ENCODE data around the gene CPEB1. TPM values are rescaled to one million over a fixed set of nuclear protein-coding genes. Genes with fewer than 3 reads are reported as not detected.

The CPEB1 gene
- total RNA-seq, 1 donor from 2014 or later, result 0.40 TPM

DNA sequence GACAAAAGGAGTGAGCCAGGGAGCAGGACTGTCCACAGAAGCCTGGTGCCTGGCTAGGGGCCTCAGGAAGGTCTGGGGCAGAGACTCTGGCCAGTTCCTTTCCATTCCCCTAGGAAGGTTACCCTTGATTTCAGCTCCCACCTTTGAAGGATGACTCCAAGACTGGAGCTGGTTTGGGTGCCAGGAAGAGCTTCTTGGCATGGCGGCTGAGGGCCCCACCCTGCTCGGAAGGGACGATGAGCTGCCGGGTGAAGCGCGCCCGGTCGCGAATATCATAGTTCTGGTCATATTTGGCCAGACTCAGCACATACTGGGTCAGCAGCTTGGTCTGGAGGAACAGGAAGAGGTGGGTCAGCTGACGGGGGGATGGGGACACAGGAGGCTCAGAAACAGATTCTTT lies 19.4 kb upstream of the CPEB1 start:
- no peak overlapping the region for H3K27ac Mint-ChIP-seq
- no peaks in the 10 kb centered on the region for H3K36me3 Mint-ChIP-seq
- H3K4me1 Mint-ChIP-seq, result no peaks in the 10 kb centered on the region
- TF ChIP-seq, protein P1, sequence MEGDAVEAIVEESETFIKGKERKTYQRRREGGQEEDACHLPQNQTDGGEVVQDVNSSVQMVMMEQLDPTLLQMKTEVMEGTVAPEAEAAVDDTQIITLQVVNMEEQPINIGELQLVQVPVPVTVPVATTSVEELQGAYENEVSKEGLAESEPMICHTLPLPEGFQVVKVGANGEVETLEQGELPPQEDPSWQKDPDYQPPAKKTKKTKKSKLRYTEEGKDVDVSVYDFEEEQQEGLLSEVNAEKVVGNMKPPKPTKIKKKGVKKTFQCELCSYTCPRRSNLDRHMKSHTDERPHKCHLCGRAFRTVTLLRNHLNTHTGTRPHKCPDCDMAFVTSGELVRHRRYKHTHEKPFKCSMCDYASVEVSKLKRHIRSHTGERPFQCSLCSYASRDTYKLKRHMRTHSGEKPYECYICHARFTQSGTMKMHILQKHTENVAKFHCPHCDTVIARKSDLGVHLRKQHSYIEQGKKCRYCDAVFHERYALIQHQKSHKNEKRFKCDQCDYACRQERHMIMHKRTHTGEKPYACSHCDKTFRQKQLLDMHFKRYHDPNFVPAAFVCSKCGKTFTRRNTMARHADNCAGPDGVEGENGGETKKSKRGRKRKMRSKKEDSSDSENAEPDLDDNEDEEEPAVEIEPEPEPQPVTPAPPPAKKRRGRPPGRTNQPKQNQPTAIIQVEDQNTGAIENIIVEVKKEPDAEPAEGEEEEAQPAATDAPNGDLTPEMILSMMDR (IDR thresholded peaks at IDR 0.05; ENCODE audit: unreplicated experiment), result no peak
- peaks cover 57% of the 10 kb centered on the region for H3K27me3 Mint-ChIP-seq (ENCODE audit: low read depth)
- no peak overlapping the region for H3K4me3 Mint-ChIP-seq
- no peak for DNase-seq (ENCODE audit: low spot score in 2 of 2, unreplicated experiment in 2 of 2)
- no peaks in the 10 kb centered on the region for H3K9me3 Mint-ChIP-seq

DNA sequence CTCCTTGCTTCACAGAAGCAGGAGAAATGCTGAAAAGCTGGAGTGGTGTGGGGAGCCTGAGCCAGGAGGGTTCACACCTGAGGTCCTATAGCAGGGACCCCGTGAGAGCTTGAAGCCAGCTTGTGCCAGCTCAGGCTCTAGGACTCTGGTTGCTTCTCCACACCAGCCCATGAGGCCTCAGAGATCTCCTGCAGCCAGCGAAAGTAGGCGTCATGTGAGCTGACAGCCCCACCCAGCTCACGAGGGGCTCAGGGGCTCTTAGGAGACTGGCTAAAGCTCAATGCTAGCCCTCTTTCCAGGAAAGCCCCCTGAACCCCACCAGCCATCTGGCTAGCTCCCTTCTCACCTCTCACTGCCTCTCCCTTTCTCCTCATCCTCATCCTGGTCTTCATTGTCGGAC lies 16.9 kb upstream of the CPEB1 start:
- Mint-ChIP-seq H3K36me3 (no peaks in the 10 kb centered on the region), H3K9me3 (no peaks in the 10 kb centered on the region), H3K27ac (no peak overlapping the region), H3K4me3 (no peak overlapping the region), H3K27me3 (ENCODE audit: low read depth) (peaks cover 67% of the 10 kb centered on the region), H3K4me1 (no peaks in the 10 kb centered on the region)
- TF ChIP-seq, protein P1 (IDR thresholded peaks at IDR 0.05; ENCODE audit: unreplicated experiment), result no peak
- DNase-seq (ENCODE audit: low spot score in 2 of 2, unreplicated experiment in 2 of 2), result no peak

DNA sequence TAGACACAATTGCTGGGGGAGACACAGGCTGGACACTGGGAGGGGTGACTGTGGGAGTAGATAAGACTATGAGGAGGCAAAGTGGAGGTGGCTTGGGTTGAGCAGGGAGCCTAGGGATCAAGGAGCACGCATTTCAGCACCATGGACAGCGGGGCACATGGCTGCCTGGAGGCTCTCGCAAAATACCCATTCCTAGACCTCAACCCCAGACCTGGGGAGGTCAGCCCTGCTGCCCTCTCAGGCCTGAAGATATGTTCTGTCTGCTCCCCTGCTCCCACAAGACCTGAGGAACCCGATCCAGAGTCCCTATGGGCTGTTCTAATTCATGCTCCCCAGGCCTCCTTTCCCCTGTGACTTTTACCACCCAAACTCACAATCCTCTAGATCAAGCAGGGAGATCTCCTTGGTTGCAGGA lies 16.0 kb upstream of the CPEB1 start:
- no peaks in the 10 kb centered on the region for H3K9me3 Mint-ChIP-seq
- no peaks in the 10 kb centered on the region for H3K4me1 Mint-ChIP-seq
- no peak overlapping the region for H3K27ac Mint-ChIP-seq
- DNase-seq (ENCODE audit: low spot score in 2 of 2, unreplicated experiment in 2 of 2), result peak; percentile 62 to 83
- TF ChIP-seq, protein P1 (IDR thresholded peaks at IDR 0.05; ENCODE audit: unreplicated experiment), result no peak
- H3K27me3 Mint-ChIP-seq (ENCODE audit: low read depth), result peaks cover 61% of the 10 kb centered on the region
- no peak overlapping the region for H3K4me3 Mint-ChIP-seq
- H3K36me3 Mint-ChIP-seq, result no peaks in the 10 kb centered on the region

DNA sequence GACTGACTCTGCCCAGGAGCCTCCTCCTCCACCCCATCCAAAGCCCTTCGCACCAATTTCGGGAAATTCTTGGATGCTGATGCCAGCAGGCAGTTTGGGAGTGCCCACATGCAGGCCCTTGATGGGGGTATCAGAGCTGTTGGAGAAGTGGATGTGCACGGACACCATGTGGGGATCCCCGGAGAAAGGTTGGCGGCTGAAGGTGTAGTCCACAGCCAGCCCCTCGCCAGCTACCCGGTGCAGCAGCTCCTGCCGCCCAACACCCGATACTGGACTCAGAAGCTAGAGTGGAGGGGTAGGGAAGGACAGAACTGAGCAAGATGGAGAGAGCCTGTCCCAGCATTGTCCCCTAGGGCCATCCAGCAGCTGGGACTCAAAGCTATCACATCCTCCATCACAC lies 15.5 kb upstream of the CPEB1 start:
- no peaks in the 10 kb centered on the region for H3K4me1 Mint-ChIP-seq

DNA sequence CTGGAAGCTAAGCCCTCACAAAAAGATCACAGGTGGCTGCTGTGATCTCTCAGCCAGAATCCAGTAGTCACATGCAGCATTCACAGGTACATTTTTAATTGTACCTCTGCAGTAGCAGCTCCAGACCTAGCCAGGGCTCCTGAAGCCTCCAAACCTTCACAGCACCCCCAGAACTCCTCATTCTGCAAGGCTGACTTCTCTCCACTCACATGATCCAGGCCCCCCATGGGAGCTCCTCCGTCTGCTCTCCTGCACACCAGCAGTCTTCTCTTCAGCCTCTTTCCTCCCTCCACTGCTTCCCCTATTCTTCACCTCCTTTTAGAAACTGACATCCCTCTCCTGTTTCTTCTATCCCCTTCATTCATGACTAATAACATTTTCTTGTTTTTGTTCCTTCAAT lies 13.2 kb upstream of the CPEB1 start:
- H3K27me3 Mint-ChIP-seq (ENCODE audit: low read depth), result peaks cover 60% of the 10 kb centered on the region
- TF ChIP-seq, protein P1 (IDR thresholded peaks at IDR 0.05; ENCODE audit: unreplicated experiment), result no peak
- no peak overlapping the region for H3K4me3 Mint-ChIP-seq
- H3K27ac Mint-ChIP-seq, result no peak overlapping the region
- H3K9me3 Mint-ChIP-seq, result no peaks in the 10 kb centered on the region
- DNase-seq (ENCODE audit: low spot score in 2 of 2, unreplicated experiment in 2 of 2), result no peak
- no peaks in the 10 kb centered on the region for H3K4me1 Mint-ChIP-seq
- no peaks in the 10 kb centered on the region for H3K36me3 Mint-ChIP-seq

More for the DNA sequence above, 15.5 kb upstream of the CPEB1 start:
- TF ChIP-seq, protein P1 (IDR thresholded peaks at IDR 0.05; ENCODE audit: unreplicated experiment), result no peak
- DNase-seq (ENCODE audit: low spot score in 2 of 2, unreplicated experiment in 2 of 2), result no peak
- no peak overlapping the region for H3K27ac Mint-ChIP-seq
- H3K4me3 Mint-ChIP-seq, result no peak overlapping the region
- H3K9me3 Mint-ChIP-seq, result no peaks in the 10 kb centered on the region
- no peaks in the 10 kb centered on the region for H3K36me3 Mint-ChIP-seq
- peaks cover 61% of the 10 kb centered on the region for H3K27me3 Mint-ChIP-seq (ENCODE audit: low read depth)
